ENCODE results near the gene FAM107B. TPM values are rescaled to one million over a fixed set of nuclear protein-coding genes. Genes with fewer than 3 reads are reported as not detected.

Gene FAM107B
- total RNA-seq, 3 donors from 2014 or later = 104 to 131 (median 114) TPM

DNA sequence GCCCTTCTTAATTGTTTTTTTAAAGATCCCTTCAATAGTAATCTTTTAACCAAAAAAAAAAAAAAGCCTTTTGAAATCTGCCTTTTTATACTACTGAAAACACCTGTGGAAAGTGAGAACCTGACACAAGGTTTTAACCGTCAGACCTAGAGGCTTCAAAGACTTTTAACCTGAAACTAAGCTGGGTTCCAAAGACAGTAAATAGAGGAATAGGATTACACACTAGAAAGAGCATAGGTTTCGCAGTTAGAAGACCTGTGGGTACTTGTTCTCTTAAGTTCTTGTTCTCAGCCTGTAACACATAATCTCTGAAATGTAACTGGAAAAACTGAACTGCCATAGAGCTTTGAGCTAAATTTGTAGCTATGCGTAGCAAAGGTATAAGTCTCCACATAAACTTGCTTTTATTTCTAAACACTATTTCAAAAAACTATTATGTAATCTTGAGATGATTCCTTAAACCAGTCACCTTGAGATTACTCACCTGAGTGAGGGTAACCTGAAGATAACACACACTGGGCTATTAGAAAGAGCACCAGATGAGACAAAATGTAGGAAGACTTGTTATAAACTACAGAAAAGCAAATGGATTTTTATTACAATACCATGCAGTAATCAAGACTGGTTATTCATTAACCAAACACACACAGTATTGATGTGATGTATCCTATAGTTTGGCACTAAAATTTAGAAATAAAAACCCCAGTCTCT is 247.4 kb downstream of the FAM107B start:
- peaks cover 43% of the 10 kb centered on the region for H3K36me3 Mint-ChIP-seq (ENCODE audit: insufficient read depth)
- peaks cover 78% of the 10 kb centered on the region for H3K4me1 Mint-ChIP-seq (ENCODE audit: low read depth)
- no peaks in the 10 kb centered on the region for H3K9me3 Mint-ChIP-seq
- no peak overlapping the region for H3K4me3 Mint-ChIP-seq
- DNase-seq (no peak), ATAC-seq (peak; percentile 71 to 83)
- H3K27me3 Mint-ChIP-seq (ENCODE audit: low read depth) = no peaks in the 10 kb centered on the region

- no peaks in the 10 kb centered on the region for H3K27me3 Mint-ChIP-seq (ENCODE audit: low read depth)
- peaks cover 47% of the 10 kb centered on the region for H3K36me3 Mint-ChIP-seq (ENCODE audit: insufficient read depth)
- H3K4me1 Mint-ChIP-seq (ENCODE audit: low read depth) = peaks cover 75% of the 10 kb centered on the region
- no peaks in the 10 kb centered on the region for H3K9me3 Mint-ChIP-seq
- no peak for ATAC-seq
- H3K4me3 Mint-ChIP-seq = no peak overlapping the region
- no peak for DNase-seq
Measured at GRCh38 chr10:14526326-14526725, 248.4 kb downstream of the FAM107B start.

DNA sequence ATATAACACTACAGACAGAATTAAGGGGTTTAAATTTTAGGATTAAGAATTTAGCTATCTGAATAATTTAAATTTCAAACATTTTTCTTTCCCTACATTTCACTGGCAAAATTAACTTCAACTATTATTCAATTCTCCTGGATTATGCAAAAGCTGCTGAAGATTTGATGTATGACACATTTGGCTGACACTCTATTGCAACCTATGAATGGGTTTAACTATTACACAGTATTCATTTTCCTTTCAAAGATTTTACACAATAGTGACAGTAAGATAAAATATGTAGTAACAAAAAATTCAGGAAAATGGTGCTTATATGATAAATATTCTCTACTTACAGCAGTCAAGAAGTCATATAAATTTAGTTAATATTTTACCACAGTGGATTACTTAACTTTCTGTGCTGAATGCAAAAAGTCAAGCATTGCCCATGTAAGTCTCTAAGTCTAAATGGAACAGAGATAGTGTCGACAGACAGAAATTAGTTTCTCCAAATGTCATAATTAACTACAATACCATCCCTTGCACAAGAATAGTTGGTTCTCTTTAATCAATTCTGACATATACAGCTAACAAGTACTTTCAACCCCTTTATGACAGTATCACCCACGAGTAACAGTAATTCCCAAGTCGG is 249.9 kb downstream of the FAM107B start:
- Mint-ChIP-seq H3K36me3 (ENCODE audit: insufficient read depth) (peaks cover 55% of the 10 kb centered on the region), H3K4me1 (ENCODE audit: low read depth) (peaks cover 62% of the 10 kb centered on the region), H3K4me3 (no peak overlapping the region), H3K27me3 (ENCODE audit: low read depth) (no peaks in the 10 kb centered on the region), H3K9me3 (no peaks in the 10 kb centered on the region)
- DNase-seq = no peak
- ATAC-seq = no peak

DNA sequence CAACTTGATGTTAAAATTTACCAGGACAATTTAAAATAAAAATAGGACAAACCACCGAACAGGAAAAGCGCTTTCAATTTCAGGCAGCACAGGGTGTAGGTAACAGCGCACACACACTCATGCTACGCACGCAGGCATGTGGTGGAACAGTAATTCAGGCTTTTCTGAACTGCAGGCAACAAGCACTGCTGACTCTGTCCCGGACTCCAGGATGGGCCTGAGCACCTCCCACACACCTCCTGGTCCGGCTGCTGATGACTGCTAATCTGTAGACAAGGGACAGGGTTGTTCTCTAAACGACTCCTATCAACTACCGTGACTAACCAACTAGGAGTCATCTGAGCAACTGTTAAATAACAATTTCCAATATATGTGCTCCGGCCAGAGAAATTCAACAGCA is 251.4 kb downstream of the FAM107B start:
- Mint-ChIP-seq H3K4me1 (ENCODE audit: low read depth) (peaks cover 47% of the 10 kb centered on the region), H3K27me3 (ENCODE audit: low read depth) (no peaks in the 10 kb centered on the region), H3K36me3 (ENCODE audit: insufficient read depth) (peaks cover 54% of the 10 kb centered on the region), H3K4me3 (no peak overlapping the region), H3K9me3 (no peaks in the 10 kb centered on the region)
- DNase-seq = no peak
- ATAC-seq = peak in 1 of 2 donors; percentile 22

DNA sequence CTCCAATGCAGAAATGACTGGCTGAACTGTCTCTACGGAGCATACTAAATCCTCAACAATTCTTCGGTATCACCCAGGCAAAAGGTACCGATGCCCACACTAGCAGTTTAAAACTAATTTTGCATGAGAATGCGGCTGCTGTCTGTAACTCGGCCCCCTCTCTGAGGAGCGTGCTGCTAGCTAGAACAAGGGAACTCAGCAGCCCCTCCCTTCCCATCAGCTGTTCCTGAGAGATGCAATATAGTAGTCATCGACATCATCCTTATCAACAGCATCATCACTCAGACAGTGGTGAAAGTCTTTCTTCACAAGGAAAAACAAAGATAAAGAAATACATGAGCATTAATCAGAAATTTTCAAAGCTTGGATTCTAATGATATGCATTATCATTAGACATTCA is 254.9 kb downstream of the FAM107B start:
- Mint-ChIP-seq H3K4me3 (no peak overlapping the region), H3K27me3 (ENCODE audit: low read depth) (no peaks in the 10 kb centered on the region), H3K4me1 (ENCODE audit: low read depth) (peaks cover 20% of the 10 kb centered on the region), H3K9me3 (no peaks in the 10 kb centered on the region), H3K36me3 (ENCODE audit: insufficient read depth) (peaks cover 52% of the 10 kb centered on the region)
- ATAC-seq (no peak), DNase-seq (no peak)

- no peaks in the 10 kb centered on the region for H3K27me3 Mint-ChIP-seq (ENCODE audit: low read depth)
- H3K36me3 Mint-ChIP-seq (ENCODE audit: insufficient read depth) = peaks cover 50% of the 10 kb centered on the region
- peaks cover 10% of the 10 kb centered on the region for H3K4me1 Mint-ChIP-seq (ENCODE audit: low read depth)
- no peaks in the 10 kb centered on the region for H3K9me3 Mint-ChIP-seq
- ATAC-seq = no peak
- no peak overlapping the region for H3K4me3 Mint-ChIP-seq
- DNase-seq = no peak
Measured at GRCh38 chr10:14518149-14518548, 256.5 kb downstream of the FAM107B start.

GRCh38 chr10:14513123-14513522 is 261.6 kb downstream of the FAM107B start:
- H3K36me3 Mint-ChIP-seq (ENCODE audit: insufficient read depth) = peaks cover 43% of the 10 kb centered on the region
- H3K4me3 Mint-ChIP-seq = no peak overlapping the region
- H3K4me1 Mint-ChIP-seq (ENCODE audit: low read depth) = peaks cover 11% of the 10 kb centered on the region
- DNase-seq (no peak), ATAC-seq (no peak)
- peaks cover 8% of the 10 kb centered on the region for H3K9me3 Mint-ChIP-seq
- no peaks in the 10 kb centered on the region for H3K27me3 Mint-ChIP-seq (ENCODE audit: low read depth)

- Mint-ChIP-seq H3K36me3 (ENCODE audit: insufficient read depth) (peaks cover 36% of the 10 kb centered on the region), H3K27me3 (ENCODE audit: low read depth) (no peaks in the 10 kb centered on the region), H3K4me1 (ENCODE audit: low read depth) (peaks cover 37% of the 10 kb centered on the region), H3K4me3 (no peak overlapping the region), H3K9me3 (peaks cover 8% of the 10 kb centered on the region)
- no peak for DNase-seq
- no peak for ATAC-seq
Measured at GRCh38 chr10:14510346-14510745, 264.4 kb downstream of the FAM107B start.

DNA sequence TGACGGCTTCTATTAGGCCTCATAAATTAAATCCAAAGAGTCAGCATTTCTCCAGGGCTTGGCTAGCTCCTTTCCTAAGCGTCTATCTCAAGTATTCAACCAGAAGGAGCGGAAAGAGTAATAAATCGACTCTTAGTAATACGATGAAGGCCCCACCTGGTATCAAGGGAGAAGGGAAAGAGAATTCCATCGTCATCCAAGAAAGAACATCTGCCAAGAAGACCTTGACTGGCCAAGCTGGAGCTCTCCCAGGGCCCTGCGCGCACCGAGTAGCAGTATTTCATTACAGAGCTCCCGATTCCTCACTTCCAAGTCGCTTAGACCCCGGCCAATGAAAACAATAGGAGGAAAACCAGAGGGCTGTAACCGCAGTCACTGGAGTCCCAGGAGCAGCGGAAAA is 266.0 kb downstream of the FAM107B start:
- Mint-ChIP-seq H3K4me3 (no peak overlapping the region), H3K4me1 (ENCODE audit: low read depth) (peaks cover 37% of the 10 kb centered on the region), H3K9me3 (peaks cover 8% of the 10 kb centered on the region), H3K27me3 (ENCODE audit: low read depth) (no peaks in the 10 kb centered on the region), H3K36me3 (ENCODE audit: insufficient read depth) (peaks cover 34% of the 10 kb centered on the region)
- DNase-seq (no peak), ATAC-seq (no peak)

DNA sequence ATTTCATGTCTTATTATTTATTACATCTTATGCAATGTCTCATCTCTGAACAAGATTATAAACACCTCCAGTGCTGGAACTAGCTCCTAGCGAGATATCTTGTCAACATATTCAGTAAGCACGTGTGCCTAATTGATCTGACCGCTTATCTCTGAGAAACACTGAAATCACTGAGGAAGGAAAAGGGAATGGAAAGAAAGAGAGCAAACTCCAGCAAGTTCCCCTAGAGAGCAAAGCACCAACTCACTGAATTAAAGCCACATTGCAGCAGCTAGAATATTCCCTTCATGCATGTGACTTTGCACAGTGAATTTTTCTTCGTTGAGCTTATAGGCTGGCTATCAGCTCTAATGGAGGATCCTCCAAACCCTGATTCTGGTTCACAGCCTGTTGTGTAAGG is 266.9 kb downstream of the FAM107B start:
- no peak for ATAC-seq
- peaks cover 29% of the 10 kb centered on the region for H3K36me3 Mint-ChIP-seq (ENCODE audit: insufficient read depth)
- no peak overlapping the region for H3K4me3 Mint-ChIP-seq

GRCh38 chr10:14507176-14507575 is 267.5 kb downstream of the FAM107B start:
- no peaks in the 10 kb centered on the region for H3K27me3 Mint-ChIP-seq (ENCODE audit: low read depth)
- no peak for DNase-seq
- peaks cover 25% of the 10 kb centered on the region for H3K36me3 Mint-ChIP-seq (ENCODE audit: insufficient read depth)
- H3K4me3 Mint-ChIP-seq = no peak overlapping the region
- ATAC-seq = peak; percentile 51 to 62
- H3K9me3 Mint-ChIP-seq = peaks cover 8% of the 10 kb centered on the region
- peaks cover 37% of the 10 kb centered on the region for H3K4me1 Mint-ChIP-seq (ENCODE audit: low read depth)

More for the DNA sequence above, 266.9 kb downstream of the FAM107B start:
- H3K9me3 Mint-ChIP-seq = peaks cover 8% of the 10 kb centered on the region
- peaks cover 37% of the 10 kb centered on the region for H3K4me1 Mint-ChIP-seq (ENCODE audit: low read depth)
- no peaks in the 10 kb centered on the region for H3K27me3 Mint-ChIP-seq (ENCODE audit: low read depth)
- DNase-seq = no peak

- H3K9me3 Mint-ChIP-seq = no peaks in the 10 kb centered on the region
- DNase-seq = no peak
- ATAC-seq = no peak
- H3K36me3 Mint-ChIP-seq (ENCODE audit: insufficient read depth) = peaks cover 5% of the 10 kb centered on the region
- H3K4me3 Mint-ChIP-seq = no peak overlapping the region
- peaks cover 30% of the 10 kb centered on the region for H3K4me1 Mint-ChIP-seq (ENCODE audit: low read depth)
- no peaks in the 10 kb centered on the region for H3K27me3 Mint-ChIP-seq (ENCODE audit: low read depth)
Measured at GRCh38 chr10:14502431-14502830, 272.3 kb downstream of the FAM107B start.

- DNase-seq = no peak
- Mint-ChIP-seq H3K36me3 (ENCODE audit: insufficient read depth) (no peaks in the 10 kb centered on the region), H3K4me3 (no peak overlapping the region), H3K27me3 (ENCODE audit: low read depth) (no peaks in the 10 kb centered on the region), H3K9me3 (no peaks in the 10 kb centered on the region), H3K4me1 (ENCODE audit: low read depth) (peaks cover 11% of the 10 kb centered on the region)
- no peak for ATAC-seq
Measured at GRCh38 chr10:14500172-14500765, 274.4 kb downstream of the FAM107B start.

DNA sequence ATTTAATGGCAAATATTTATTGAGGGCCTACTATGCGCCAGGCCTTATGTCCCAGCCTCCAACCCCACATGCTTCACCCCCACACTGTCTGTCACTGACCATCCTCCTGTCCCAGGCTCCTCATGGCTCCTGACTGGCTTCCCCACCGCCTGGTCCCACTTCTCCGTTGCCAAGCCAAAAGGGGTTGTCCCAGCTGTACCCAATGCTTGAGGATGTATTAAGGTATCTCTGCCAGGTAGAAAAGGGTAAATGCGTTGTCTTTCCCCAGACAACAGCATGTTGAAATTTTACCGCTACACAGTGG is 275.1 kb downstream of the FAM107B start:
- ATAC-seq (no peak), DNase-seq (no peak)
- H3K9me3 Mint-ChIP-seq = no peaks in the 10 kb centered on the region
- H3K27me3 Mint-ChIP-seq (ENCODE audit: low read depth) = no peaks in the 10 kb centered on the region
- H3K4me1 Mint-ChIP-seq (ENCODE audit: low read depth) = peaks cover 11% of the 10 kb centered on the region
- no peaks in the 10 kb centered on the region for H3K36me3 Mint-ChIP-seq (ENCODE audit: insufficient read depth)
- no peak overlapping the region for H3K4me3 Mint-ChIP-seq

DNA sequence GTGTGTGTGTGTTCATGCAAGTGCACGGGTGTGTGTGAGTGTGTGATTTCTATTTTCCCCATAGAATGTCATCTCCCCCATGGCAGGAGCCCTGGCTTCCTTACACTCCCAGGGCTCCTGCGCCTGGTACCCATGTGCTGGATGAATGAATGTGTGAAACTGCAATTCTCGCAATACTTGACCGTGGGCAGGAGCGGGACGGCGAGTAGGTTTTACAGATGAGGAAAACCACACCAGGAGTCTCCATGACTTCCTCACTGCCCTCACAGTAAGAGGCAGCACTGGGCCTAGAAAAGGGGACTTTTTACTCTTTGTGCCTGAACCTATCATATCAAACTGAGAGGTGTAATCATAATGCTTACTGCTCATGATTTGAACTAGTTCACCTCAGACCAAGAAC is 276.4 kb downstream of the FAM107B start:
- H3K36me3 Mint-ChIP-seq (ENCODE audit: insufficient read depth) = no peaks in the 10 kb centered on the region
- no peaks in the 10 kb centered on the region for H3K9me3 Mint-ChIP-seq
- peaks cover 11% of the 10 kb centered on the region for H3K4me1 Mint-ChIP-seq (ENCODE audit: low read depth)
- DNase-seq (no peak), ATAC-seq (no peak)
- H3K27me3 Mint-ChIP-seq (ENCODE audit: low read depth) = no peaks in the 10 kb centered on the region
- H3K4me3 Mint-ChIP-seq = no peak overlapping the region

All from activated T-cell treated with anti-CD3 and anti-CD28 coated beads, Interleukin-2, amount 50 U/mL, for 4 hours (primary cell).